HT1080 (cell line): ENCODE results near the gene RUNX1. TPM values are rescaled to one million over a fixed set of nuclear protein-coding genes. Genes with fewer than 3 reads are reported as not detected.

Experiments used
- DNase-seq: peaks from one replicate; pipeline ENCODE4 v3.0.0-alpha.2; 2015; ENCODE audit warnings: low read depth
- total RNA-seq: library from RNA; depleted of rRNA; stranded (reverse); fragments of >200 nt; shearing (Covaris generic); gene quantifications from 2 replicates; pipeline ENCODE4 v1.2.3, GENCODE V29; 2014

The RUNX1 gene
- total RNA-seq, 1 experiment from 2014 or later, result 31.3 TPM

- no peak for DNase-seq
Observed at GRCh38 chr21:34834290-34834689, 214.8 kb downstream of the RUNX1 start.

- DNase-seq, result no peak
Observed at GRCh38 chr21:34833465-34833864, 215.6 kb downstream of the RUNX1 start.

- DNase-seq, result no peak
Observed at GRCh38 chr21:34830386-34831170, 218.5 kb downstream of the RUNX1 start.

- DNase-seq, result no peak
Observed at GRCh38 chr21:34827445-34828235, 221.5 kb downstream of the RUNX1 start.

GRCh38 chr21:34826836-34827235 is 222.3 kb downstream of the RUNX1 start:
- no peak for DNase-seq

GRCh38 chr21:34825948-34826548 is 223.1 kb downstream of the RUNX1 start:
- no peak for DNase-seq

GRCh38 chr21:34825101-34825500 is 224.0 kb downstream of the RUNX1 start:
- DNase-seq, result no peak

GRCh38 chr21:34824314-34824713 is 224.8 kb downstream of the RUNX1 start:
- no peak for DNase-seq

GRCh38 chr21:34822942-34823341 is 226.2 kb downstream of the RUNX1 start:
- peak; percentile 79 for DNase-seq

GRCh38 chr21:34822168-34822567 is 226.9 kb downstream of the RUNX1 start:
- no peak for DNase-seq

GRCh38 chr21:34821717-34822116 is 227.4 kb downstream of the RUNX1 start:
- DNase-seq, result no peak

- DNase-seq, result no peak
Observed at GRCh38 chr21:34820051-34820450, 229.1 kb downstream of the RUNX1 start.

- no peak for DNase-seq
Observed at GRCh38 chr21:34819357-34819999, 229.6 kb downstream of the RUNX1 start.

- no peak for DNase-seq
Observed at GRCh38 chr21:34818662-34819158, 230.4 kb downstream of the RUNX1 start.

- DNase-seq, result no peak
Observed at GRCh38 chr21:34817821-34818661, 231.1 kb downstream of the RUNX1 start.

GRCh38 chr21:34815831-34816705 is 233.0 kb downstream of the RUNX1 start:
- DNase-seq, result no peak

GRCh38 chr21:34814529-34814951 is 234.6 kb downstream of the RUNX1 start:
- no peak for DNase-seq

GRCh38 chr21:34813266-34813894 is 235.7 kb downstream of the RUNX1 start:
- peak; percentile 85 for DNase-seq
